Anterior cingulate cortex (tissue), 58 donors: ENCODE data around the gene CLCF1.
A peak's percentile ranks its signal among the peaks of the same experiment; 100 is the strongest.

Experiments used
- DNase-seq, 58 donors: peaks; one replicate each; lab custom pipeline; 2025; lab: John Stamatoyannopoulos, UW

The CLCF1 gene

DNA sequence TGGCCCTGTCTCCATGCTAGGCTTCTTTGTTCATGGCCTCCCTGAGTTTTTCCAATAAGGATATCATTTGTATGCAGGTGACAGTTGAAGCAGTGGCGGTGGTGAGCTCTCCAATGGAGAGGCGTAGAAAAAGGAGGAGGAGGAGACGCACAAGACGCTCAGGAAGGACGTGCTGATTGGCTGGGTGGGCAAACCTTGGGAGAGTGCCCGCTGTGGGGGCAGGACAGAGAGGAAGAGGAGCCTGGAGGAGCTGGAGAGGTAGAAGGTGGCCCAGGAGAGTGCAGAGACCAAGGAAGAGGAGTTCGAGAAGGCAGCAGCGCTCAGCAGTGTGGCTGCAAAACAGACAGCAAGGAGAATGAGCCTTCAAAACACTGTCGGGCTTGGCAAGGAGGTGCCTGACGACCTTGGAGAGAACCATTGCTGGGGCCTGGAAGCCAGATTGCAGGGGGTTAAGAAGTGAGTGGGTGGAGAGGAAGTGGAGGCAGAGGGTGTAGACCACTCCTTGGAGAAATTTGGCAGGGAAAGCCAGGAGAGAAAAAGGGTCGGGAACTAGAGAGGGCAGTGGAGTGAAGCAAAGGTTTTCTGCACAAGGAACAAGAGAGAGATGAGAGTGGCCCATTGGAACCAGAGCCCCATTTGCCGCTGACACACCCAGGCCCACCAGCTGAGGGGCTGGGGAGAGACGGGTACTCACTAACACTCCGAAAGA is 7.5 kb downstream of the CLCF1 start:
- peak in 3 of 58 donors; percentile 18 to 36 (median 20) for DNase-seq

DNA sequence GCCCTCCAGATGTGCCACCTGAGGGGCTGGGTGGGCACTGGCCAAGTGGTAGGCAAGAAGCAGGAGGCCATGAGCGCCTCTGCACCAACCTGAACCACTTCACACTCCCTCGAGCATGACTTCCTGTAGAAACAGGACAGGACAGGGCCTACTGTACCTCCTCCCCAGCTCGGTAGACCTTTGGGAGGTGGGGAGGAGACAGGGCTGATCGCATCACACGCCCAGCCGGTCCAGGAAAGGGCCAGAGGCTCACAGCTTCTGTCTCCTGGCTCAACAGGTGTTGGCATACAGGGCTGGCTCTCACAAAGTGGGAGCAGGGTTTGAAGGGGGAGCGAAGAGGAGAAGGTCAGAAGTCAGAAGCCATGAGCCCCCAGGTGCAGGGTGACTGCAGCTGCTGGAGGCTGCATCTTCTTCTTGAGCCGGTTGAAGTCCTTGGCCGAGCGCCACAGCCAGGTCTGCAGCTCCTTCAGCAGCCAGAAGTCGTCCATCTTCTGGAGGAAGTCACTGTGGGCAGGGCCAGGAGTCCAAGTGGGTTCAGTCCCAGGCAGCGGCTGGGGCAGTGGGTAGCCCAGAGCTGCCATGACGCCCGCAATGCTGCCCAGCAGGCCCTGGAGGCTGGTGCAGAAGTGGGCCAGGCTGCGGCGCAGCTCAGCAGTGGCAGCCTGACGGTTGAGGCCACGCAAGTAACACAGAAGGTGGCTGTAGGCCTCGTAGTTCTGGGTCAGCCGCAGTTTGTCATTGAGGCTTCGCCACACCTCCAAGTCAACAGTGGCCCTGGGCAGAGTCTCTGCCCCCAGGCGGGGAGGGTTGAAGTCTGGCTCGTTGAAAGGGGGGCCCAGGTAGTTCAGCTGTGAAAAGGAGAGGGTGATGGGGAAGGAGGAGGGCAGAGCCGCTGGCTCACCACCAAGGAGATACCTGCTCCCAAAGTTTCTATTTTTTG is 8.3 kb downstream of the CLCF1 start:
- no peak for DNase-seq

DNA sequence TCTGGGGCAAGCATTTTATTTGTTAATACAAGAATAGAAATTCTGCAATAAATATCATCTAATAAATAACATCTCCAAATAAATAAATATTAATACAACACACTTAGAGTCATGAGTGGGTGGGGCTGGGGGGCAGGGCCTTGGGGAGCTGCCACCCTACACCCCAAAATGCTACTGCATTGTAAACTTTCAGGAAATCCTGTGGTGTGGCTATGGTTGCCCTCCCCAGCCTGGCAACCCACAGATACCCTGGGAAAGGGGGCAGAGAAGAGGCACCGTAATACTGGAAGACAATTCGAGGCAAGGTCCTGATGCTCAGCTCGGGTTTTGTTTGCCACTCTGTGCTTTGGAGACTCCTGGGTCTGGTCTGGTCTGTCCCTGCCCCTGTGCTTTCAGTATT is 9.2 kb downstream of the CLCF1 start:
- DNase-seq, result no peak

DNA sequence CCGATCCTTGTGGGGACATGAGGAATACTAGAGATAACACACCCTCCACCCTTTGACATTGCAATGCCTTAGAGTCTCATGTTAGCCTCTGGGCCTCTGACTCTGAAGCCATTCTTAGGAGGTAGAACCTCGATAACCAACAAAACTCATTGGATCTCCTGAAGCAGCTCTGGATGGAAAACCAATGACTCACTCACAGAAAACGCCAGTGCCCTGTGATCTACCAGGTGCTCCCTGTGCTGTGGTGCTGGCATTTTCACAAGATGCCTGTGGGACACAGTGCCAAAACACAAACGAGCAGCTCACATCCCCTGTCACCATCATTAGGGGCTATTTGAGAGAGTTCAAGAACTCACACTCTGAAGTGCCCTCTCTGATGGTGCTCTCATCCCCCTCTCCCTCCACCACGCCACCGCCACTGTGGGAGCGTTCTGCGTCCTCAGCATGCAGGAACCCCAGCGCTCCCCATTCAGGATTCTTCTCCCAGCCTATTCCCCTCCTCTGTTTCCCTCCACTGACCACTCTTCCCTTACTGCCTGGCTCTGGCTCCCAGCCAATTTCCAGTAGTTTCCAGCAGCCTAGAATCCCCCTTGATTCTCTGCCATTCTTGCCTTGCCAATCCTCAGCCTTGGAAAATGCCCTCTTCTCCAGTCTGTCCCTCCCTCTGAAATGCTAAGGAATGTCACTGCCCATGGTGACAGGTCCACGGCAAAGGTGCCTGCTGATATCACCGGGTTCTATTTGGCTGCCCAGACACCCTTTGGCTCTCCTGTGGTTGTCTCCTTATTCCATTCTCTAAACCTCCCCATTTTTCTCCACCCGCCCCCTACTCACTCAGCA is 15.3 kb downstream of the CLCF1 start:
- DNase-seq, result no peak

DNA sequence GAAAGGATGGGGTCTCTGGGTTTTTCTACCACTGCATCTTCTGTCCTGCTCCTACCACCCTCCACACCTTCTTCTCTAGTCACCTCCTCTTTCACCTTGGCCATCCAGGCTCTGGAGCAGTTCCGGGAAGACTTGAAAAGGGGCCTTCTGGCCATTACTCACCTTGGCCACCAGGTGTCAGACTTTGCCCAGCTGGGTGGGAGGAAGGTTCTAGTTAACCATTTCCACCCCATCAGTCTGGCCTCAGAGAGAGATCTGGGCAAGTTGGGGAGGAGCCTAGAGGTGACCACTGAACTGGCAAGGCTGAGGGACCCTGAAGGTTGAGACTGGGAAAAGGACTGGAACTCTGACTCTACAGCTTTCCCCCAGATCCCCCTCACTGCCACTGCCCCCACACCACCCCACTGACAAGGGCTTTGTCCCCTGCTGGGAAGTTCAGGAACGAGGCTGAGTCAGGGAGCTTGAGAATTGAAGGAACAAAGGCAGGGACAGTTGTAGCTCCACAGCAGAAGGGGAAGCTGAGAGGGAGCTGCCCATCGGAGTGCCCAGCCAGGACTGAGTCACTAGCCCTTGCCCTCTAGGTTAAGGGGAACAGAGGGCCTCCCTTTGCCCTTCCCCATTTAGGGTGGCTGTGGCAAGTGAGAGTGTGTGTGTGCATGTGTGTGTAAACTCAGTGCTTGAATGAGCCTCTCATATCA is 16.4 kb downstream of the CLCF1 start:
- DNase-seq, result peak in 26 of 58 donors; percentile 7 to 54 (median 34)

DNA sequence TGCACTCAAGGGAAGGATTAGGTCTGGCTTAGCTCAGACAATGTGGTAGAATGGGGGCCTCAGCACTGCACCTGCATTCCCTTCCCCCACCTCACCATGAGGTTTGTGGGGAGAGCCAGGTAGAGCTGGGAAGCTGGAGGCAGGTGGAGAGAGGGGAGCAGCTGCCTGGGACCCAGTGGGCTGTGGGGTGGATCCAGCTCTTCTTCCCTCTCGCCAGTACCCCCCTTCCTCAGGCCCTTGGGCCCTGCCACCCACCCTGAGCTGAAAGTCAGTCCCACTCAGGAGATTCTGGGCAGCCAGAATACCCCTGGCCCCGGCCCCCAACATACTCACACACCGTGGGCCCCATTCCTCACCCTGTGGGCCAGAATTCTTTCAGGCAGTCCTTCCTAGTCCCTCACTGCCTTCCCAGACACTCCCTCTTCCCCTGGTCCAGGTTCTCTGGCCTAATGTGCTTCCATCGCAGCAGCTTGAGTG is 17.0 kb downstream of the CLCF1 start:
- DNase-seq, result no peak

DNA sequence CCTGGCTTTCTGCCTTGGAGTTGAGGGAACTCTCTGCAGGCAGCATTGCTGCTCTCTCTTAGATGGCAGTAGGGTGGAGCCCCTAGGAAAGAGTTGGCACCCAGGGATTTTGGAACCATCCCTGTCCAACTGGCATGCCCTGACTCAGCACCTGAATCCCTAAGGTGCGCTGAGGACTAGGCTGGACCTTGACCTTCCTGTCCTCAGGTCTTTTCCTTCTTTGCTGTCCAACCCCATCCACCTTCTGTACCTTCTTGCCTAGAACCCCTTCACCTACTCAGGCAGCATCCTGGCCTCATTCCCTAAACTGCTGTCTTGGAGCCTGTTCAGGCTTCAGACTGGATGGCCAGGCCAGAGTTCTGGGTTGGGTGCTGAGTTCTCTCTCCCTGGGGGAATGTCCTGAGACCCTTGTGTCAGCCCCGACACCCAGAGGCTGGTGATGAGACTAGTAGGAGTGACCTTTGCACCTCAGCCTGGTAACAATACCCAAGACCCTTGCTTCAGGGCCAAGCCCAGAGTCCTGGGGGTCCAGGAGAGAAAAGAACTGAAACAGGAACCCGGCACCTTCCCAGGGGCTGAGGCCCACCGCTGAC is 17.5 kb downstream of the CLCF1 start:
- DNase-seq, result no peak

DNA sequence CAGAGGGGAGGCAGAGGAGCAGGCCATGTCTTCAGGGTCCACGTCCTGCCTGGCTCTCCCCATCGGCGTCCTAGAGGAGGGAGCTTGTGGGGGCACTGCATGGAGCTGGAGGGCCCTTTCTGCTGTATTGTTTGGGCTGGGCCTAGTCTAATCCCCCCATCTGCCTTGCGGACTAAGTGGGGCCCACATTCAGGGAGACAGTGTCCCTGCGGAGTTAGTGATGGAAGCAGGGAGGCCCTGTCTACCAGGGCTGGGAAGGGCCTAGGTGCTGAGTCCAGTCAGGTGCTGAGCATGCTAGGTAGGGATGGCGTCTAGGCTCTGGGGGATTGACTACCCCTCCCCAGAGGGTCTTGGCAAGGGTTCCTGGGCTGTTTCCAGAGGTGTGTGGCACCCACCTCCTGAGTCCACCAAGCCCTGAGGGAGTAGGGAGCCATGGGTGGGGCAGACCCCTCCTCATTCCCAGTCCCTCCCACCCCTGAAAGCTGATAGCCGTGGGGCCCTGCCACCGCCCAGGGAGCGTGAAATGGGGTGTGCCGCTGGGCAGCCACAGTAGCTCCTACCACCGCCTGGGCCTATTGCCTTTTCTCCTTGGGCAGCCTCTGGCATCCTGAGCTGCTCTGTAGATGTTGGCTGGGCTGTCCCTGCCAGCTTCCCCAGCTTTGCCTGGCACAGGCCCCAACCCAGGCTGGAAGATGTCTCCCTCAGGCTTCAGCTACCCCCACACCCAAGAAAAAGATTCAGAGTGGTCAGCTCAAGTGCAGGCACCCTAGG is 18.2 kb downstream of the CLCF1 start:
- no peak for DNase-seq

DNA sequence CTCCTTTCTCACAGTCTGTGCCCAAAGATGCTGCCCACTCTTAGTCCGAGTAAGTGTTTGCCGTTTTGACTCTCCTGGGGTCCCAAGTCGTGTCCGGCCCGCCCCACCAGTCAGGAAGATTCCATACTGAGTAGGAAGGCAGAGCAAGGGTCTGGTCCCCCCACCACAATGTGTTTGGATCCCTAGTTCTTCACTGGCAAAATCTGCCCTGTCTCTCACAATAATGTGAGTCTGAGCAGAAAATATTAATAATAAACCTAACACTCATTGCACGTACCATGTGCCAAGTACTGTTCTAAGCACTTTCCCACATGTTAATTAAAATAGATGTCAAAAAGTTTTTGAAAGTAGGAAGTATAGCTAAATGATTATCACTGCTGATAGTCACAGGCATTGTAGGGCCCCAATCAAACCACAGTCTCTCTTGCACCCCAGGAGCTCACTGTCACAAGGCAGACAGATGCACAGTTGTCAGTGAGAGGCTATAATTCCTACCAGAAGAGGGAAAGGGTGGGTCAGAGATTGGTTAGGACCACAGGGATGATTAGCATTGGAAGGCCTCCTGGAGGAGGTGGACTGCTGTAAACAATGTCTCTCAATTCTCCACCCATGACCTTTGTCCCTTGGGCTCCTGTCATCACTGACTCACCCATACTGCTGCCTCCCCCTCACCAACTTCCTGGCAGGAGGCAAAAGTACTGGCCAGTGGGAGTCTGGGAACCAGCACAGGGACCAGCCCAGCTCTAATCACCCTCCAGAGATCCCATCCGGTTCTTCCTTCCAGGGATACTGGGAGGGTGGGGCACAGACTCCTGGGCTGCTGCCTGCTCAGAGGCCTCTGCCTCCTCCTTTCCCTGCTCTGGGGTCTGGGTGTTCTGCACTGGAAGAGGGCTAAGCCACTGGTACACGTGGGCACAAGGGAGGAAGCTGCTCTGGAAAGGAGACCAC is 19.0 kb downstream of the CLCF1 start:
- DNase-seq, result no peak

DNA sequence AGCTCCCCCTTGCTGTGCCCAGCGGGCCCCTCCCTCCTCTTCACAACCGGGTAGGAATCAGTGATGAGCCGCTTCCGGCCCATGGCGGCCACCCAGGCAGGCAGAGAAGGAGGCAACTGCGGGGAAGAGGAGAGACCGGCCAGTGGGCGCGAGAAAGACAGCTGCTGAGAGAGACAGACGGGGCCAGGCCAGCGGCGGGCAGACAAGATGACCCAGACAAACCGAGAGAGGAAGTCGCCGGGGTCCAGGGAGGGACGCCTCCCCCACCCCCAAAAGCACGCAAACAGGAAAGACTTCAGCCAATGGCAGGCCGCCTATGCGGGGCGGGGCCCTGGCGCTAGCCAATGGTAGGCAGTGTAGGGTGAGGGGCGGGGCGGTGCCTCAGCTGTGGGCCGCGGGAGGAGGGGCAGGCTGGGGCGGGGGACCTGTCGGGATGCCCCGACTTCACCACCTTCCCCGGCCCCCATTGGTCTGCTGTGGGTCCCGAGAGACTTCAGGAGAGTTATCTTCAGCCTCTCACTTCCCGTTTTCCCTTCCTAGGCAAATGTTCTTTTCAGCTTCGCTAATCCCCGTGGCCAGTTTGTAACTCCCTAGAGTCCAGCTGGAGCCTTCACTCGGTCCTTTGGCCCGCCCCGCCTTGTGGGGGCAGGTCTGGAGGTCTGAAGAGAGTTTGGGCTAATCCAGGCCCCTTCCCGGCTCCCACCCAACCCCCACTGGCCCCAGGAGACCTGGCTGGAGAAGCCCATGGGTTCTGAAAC is 19.9 kb downstream of the CLCF1 start, which contains the start of gene POLD4:
Gene POLD4 (minus strand): TSS at position 230 of the 758 bp plus-strand sequence. CDS start 147 bp downstream, at position 83.
- peak; percentile 84 to 98 (median 95) for DNase-seq

DNA sequence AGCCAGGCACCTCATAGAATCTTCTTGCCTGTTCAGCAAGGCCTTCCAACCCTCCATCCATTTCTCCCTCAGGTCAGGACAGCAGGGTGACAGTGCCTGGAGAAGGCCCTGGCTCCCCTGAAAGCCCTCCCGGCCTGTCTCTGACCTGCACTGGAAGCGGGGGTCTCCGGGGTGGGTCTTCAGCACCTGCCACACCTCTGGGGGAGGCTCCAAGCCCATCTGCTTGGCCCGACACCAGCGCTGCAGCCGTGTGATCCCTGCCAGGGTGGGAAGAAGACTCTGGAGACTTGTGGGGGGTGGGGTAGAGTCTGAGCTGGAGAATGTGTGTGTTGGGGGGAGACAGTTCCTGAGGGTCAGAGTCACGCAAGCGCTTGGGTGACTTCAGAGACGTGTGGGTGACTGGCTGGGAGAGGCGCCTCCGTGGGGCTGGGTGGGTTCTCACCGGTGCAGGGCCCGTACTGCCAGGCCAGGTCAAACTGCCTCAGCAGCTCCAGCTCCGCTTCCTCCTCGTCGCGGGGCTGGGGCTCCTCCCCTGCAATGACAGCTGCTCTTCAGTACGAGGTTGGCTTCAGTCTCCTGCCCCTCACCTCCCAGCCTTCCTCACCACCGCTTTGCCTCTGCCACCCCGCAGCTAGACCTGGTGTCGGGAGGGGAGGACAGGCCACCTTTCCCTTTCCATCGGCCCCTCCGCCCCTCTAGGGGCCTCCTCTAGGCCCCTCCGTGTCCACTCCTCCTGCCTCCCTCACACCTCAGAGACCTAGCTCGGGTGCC is 20.7 kb downstream of the CLCF1 start:
- no peak for DNase-seq

DNA sequence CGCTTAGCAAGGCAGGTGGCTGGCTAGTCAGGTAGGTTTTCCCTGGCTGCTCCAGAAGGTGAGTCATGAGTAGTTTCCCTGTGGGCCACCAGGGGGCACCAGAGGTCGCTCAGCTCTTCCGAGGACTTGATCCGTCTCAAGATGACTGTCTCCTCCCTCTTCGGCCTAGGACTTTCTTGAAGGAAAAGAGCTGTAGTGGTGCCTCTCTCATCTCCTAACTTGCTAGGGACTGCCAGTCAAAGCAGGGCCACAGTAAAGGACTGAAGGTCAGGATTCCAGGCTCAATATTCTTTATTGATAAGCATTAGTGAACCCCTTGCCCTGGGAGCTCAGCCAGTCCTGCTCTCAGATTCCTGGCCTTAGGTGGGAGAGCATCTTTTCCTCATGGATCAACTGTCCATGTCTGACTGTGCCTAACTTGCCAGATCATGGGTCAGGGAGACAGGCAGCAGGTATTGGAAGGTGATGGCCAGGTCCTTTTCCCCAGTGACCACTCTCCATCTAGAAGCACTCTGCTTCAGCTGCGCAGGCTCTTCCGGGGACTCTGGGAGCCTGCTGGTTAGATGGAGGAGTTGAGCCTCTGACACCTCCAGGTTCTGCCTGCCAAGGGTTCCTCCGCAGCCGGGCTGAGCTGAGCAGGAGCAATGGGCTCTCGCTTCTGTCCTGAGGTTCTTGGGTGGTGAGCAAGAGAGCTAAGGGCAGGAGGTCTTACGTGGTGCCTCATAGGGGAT is 22.0 kb downstream of the CLCF1 start:
- DNase-seq, result peak in 26 of 58 donors; percentile 12 to 52 (median 34)

DNA sequence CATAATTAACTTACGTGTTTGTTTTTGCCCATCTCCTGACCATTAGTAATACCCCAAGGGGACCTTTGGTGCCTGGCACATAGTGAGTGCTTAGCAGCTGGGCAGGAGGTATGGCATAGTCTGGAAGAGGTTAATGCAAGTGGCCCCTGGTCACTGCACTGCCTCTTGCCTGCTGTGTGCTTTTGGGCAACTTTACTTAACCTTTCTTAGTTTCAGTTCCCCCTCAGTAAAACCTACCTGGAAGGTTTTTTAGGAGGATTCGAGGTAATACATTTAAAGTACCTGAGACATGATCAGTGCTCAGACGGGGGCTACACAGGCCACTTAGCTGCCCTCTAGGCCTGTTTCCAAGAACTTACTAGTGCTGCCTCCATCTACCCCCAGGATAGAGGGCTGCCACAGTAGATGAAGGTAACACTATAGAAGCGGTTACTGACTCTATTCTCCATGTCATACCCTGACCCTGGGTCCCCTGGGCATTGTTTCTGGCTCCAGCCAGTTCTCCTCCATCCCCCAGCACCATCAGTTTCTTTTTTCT is 23.4 kb downstream of the CLCF1 start:
- no peak for DNase-seq

DNA sequence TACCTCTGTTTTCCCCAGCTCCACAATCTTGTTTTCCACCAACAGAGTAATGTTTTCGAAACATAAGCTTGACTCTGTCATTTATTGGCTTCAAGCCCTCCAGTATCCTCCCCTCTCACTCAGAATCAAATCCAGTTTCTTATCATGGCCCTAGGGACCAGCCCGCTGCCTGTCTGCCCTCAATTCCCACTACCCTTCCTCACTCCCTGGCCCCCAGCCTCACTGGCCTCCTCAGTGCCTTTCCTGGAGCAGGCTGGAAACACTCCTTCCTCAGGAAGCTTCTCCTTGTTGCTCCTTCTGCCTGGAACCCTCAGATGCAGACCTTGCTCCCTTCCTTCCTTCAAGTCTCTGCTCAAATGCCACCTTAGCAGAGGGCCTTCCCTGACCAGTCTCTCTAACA is 23.9 kb downstream of the CLCF1 start:
- DNase-seq, result no peak

DNA sequence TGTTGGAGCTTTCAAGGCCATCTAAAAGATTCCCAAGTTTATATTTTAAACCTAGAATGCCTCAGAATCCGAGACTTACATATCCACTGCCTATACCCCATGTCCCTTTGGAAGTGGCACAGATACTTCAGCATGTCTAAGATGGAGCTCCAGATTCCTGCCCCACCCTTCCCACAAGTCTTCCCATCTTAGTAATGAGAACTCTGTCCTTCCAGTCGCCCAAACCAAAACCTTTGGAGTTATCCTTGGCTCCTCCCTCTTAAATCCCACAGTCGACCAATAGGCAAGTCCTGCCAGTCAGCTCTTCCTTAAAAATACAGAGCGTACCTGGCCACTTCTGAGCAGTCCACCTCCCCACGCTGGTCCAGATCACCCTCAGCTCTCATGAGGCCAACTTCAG is 24.4 kb downstream of the CLCF1 start:
- DNase-seq, result no peak
